GM19468 (cell line): ENCODE data around the gene DENND11.

Experiments
- ATAC-seq: cut with Tn5 transposase; IDR thresholded peaks from one replicate; pipeline ENCODE4 v1.9.1; 2021; ENCODE audit warnings: mild to moderate bottlenecking, moderate library complexity, moderate number of reproducible peaks; ENCODE audit not compliant: unreplicated experiment; ENCODE audit errors: extremely low read depth

DENND11 gene, protein sequence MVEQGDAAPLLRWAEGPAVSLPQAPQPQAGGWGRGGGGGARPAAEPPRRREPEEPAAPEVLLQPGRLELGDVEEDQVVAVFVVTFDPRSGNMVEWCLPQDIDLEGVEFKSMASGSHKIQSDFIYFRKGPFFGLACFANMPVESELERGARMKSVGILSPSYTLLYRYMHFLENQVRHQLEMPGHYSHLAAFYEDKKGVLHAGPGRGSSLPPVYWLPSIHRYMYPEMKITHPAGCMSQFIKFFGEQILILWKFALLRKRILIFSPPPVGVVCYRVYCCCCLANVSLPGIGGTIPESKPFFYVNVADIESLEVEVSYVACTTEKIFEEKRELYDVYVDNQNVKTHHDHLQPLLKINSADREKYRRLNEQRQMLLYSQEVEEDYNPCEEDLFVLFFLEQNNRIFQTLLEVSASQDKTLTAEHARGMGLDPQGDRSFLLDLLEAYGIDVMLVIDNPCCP

GRCh38 chr7:141702047-141702567 is at the start of gene DENND11:
Gene DENND11 (minus strand): TSS chr7:141702166. CDS start chr7:141702153, 13 bp downstream.
- ATAC-seq: peak; percentile 81

GRCh38 chr7:141748396-141748795 is 46.4 kb upstream of the DENND11 start:
- no peak for ATAC-seq

DNA sequence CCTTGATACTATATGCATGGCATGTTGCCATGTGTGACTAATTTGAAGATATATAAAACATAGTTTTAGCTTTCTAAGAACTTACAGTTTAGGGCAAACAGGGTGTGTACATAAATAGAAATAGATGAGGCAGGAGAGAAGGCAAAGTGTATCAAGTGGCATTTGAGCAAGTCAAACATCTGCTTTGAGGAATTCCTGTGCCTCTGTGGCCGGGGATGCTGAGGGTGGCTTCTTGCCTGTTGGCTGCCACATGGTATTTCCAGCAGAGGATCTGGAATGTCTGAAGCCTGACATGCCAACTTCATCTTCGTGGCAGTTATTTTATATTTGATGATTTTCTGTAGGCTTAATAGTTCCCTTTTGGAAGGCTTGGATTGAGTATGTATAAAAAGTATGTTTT is 42.2 kb upstream of the DENND11 start:
- ATAC-seq: no peak

DNA sequence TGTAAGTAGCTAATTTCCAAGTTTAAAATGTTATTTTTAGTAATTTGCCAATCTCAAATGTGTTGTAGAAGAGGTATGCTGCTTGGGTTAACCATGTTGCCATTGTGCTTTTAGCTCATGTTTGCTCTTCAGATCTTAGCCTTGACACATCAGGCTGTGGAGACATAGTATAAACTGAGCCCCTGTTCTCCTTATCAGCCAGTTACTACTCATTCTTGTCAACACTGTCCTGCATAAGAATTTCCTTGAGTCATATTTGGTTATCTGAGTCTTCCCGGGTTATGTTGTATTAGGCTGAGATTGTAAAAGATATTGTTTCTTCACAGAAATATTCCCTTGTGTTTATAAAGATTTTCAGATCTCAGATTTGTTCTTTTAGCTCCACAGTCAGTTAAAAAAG is 40.3 kb upstream of the DENND11 start:
- no peak for ATAC-seq

DNA sequence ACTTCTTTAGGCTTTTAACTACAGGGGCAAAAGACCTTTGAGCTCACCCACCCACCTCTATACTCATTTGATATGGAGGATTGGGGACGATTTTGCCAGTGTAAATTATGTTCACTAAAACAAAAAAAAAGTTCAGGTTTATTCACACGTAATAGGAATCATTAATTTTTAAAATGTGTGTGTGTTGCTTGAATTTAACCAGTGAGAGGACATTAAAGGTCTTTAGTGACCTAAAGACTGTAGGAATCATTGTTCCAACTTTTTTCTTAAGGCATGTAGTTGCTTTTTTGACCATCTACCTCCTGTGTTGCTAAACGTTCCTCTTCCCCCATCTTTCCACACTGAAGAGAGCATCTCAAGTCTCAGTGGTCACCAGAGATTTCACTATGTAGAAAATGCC is 37.3 kb upstream of the DENND11 start:
- ATAC-seq: no peak

- peak; percentile 3 for ATAC-seq
Observed at GRCh38 chr7:141738592-141739013, 36.6 kb upstream of the DENND11 start.

- ATAC-seq: peak; percentile 85
Observed at GRCh38 chr7:141737836-141738591, 36.0 kb upstream of the DENND11 start, which contains the start of gene SSBP1. Gene SSBP1 (plus strand): TSS chr7:141738358. CDS start chr7:141739167, 809 bp downstream.

GRCh38 chr7:141737118-141737835 is 35.3 kb upstream of the DENND11 start:
- ATAC-seq: no peak

DNA sequence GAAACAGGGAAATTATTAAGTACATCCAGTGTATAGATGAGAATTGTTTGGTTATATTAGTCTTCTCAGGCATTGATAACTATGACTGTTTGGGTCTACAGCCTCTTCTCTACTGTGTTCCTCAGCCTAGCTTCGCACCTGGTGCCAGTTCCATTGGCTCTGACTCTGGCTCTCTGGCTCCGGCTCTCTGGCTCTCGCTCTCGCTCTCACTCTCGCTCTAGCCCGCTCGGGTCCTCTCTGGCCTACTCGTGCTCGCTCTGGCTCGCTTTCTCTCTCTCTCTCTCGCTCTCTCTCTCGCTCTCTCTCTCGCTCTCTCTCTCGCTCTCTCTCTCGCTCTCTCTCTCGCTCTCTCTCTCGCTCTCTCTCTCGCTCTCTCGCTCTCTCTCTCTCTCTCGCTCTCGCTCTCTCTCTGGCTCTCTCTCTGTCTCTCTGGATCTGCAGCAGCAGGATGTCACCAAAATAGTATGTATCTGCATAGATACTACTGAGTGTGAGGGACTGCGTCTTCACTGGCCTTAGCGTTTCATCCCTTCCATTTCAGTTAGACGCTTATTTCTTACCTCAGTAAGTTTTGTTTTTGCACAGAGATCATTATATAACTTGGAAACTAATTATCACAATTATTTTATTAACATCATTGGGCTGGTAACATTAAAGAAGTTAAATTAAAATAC is 29.6 kb upstream of the DENND11 start:
- ATAC-seq: no peak

- no peak for ATAC-seq
Observed at GRCh38 chr7:141729020-141729419, 27.1 kb upstream of the DENND11 start.

DNA sequence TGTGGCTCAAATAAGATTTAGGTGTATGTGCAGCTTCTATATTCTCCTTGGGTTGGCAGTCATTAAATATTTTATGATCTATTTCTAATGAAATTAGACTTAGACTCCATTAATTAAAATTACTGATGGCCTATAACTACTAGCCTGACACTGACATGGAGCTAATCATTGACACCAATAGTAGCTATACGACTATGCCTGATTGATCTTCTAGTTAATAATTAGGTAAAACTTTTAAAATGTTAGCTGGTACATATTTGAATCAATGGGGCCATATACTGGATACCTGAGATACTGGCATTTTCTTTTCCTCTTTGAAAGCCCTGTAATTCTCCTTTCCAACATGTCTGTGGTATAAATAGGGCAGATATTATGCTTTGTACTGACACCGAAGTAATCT is 20.6 kb upstream of the DENND11 start:
- ATAC-seq: no peak

GRCh38 chr7:141717450-141717849 is 15.5 kb upstream of the DENND11 start:
- ATAC-seq: no peak

DNA sequence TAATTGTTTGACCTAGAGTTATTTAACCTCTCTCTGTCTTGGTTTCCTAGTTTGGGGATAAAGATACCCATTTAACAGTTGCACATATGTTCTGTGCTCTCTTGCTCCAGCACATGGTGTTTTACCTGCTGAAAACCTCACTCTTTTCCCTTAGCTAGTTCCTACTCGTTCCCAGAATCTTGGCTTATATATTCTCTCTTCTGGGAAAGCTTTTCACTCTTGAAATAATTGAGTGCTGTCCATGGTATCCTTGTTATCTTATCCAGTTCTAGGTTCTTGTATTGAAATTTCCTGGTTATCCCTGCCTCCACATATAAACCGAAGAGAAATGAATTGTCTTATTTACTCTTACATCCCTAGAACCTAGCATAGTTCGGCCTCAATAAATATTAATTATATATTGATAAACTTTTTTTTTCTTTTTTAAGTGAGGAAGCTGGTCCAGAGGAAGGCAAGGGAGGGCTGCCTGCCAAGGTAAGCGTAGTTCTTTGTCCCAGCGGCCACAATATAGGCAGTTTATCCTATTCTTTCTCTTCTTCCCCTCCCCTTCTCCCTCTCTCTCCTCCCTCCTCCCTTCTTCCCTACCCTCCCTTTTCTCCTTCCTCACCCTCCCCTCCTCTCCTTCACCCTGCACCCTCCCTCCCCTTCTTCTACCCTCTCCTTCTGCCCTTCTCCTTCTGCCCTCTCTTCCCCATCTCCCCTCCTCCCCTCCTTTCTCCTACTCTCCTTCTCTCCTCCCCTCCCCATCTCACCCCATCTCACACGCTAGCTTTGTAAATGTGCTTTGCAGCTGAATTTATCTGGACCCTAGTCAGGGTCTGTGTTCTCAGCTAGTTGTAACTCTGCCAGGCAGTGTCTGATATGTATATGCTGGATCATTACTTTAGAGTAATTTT is 14.1 kb upstream of the DENND11 start:
- ATAC-seq: no peak

DNA sequence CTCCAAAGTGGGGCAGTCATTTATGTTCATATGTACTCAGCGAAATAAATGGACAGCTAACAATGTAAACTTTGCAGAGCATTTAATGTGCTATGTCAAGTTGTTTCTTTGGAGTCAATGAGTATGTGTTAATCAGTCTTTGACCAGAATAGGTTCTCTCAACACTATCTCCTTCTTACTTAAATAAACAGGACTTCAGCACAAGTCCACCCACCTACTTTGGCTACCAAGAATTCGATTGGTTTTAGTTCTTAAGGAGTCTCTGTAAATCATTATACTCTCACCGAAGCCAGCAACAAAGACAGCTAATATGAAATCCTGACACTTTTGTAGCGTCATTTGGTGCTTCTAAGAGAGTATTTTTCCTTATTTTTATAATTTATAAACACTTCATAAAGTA is 13.1 kb upstream of the DENND11 start:
- ATAC-seq: no peak

DNA sequence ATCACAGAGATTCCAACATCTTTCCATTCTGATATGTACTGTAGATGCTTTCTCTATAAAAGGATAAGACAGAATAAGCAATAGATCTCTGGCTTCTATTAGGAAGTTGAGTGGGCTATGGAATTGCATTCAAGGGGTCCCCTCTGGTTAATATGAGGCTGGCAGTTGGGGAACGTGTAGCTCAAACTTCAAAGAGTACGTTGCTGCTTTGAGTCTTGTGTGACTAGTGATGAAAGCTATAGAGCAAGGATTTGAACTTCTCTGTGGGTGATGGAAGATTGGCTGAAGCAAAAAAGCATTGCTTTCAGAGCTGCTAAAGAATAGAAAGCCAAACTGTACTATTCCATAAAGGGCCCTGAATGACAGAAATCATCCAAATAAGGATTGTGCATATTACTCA is 12.6 kb upstream of the DENND11 start:
- no peak for ATAC-seq

- no peak for ATAC-seq
Observed at GRCh38 chr7:141713890-141714289, 11.9 kb upstream of the DENND11 start.

DNA sequence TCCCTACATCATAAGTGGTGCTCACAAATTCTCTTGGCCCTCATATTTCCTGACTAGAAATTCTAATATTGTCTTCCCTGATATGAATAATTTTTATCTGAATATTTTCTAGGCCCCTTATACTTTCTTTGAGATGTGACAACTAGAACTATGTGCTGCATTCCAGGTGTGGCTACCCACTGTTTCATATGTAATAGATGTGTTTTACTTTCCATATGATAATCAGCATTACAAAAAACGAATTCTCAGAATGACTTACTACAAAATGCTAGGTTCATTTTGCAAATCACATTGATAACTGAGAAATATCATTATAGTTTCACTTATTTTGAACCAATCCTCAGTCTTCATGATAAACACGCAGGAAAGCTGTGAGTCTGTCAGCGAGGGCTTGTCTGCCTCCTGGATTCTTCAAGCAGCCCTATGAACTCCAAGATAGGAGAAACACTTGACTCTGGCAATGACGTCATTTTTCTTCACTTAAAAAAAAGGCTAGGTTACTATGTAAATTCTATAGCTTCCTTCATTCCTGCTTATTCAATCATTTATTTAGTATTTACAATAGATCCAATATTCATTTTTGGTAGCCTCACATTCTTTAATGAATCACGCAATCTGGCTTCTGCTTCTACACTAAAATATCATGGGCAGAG is 10.8 kb upstream of the DENND11 start:
- ATAC-seq: no peak

GRCh38 chr7:141710301-141710700 is 8.3 kb upstream of the DENND11 start:
- no peak for ATAC-seq
